HG02973 (cell line): ENCODE measurements around the gene CDYL.
"Not testable (repeated sequence)": the region's sequence is repeated elsewhere in the genome, so short reads cannot be mapped to it uniquely, and the experiment has no call there.

Source experiments
- ATAC-seq: cut with Tn5 transposase; IDR thresholded peaks from one replicate; pipeline ENCODE4 v1.9.1; 2021; ENCODE audit warnings: moderate library complexity; ENCODE audit not compliant: unreplicated experiment

The CDYL gene

DNA sequence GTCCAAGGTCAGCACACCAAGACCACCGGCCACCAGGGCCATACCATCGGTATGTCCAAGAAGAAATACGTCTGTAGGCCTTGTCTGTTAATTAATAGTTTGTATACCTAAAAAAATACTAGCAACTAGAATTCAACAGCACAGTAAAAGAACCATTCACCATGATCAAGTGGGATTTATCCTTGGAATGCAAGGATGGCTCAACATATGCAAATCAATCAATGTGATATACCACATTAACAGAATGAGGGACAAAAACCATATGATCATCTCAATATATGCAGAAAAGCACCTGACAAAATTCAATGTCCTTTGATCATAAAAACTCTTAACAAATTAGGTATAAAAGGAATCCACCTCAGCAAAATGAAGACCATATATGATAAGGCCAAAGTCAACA lies 203.2 kb downstream of the CDYL start:
- no peak for ATAC-seq

DNA sequence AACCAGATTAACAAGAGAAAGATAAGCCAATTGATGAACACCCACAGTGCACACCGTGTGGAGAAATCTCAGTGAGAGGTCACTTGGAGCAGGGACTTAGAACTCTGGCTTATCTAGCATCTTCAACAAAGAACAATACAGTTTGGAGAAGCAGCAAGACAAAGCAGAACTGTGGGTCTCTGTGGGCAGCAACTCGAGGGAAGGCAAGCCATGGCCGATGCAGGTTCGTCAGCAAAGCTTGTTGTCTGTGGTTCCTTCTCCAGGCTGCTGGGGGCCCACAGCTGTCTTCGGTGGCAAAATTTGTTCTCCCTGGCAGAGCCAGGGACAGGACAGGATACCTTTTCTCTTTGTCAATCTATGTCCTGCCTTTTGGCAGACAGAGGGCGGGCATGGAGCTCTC lies 205.6 kb downstream of the CDYL start:
- ATAC-seq: no peak

DNA sequence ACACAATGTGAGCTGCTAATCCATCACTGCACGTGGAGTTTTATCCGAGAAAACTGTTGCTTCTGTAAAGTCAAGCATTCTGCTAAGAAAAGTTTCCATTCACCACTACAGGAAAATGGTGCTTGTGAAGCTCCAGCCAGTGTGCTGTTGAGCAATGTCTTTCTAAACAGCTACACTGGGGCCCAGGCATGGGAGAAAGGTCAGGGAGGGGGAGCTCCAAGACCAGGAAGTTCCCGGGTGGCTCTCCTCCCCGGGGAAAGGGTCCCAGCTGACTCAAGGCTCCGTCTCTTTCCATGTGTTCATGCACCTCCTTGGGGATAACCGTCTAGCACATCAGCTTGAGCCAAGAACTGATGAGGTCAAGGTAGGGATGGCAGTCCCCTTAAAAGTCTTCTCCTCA lies 207.1 kb downstream of the CDYL start:
- ATAC-seq: no peak

DNA sequence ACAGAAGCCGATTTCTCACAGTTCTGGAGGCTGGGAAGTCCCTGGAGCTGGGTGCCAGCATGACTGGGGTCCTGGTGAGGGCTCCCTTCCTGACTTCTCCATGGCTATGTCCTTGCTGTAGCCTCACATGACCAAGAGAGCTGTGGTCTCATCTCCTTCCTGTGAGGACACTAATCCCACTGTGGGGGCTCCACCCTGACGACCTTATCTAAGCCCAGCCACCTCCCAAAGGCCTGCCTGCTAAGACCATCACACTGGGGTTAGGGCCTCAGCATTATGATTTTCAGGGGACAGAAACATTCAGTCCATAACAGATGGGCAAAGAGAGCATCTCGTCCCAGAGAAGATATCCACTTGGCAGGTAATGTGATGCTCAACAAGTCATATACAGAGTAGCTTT lies 210.8 kb downstream of the CDYL start:
- no peak for ATAC-seq

DNA sequence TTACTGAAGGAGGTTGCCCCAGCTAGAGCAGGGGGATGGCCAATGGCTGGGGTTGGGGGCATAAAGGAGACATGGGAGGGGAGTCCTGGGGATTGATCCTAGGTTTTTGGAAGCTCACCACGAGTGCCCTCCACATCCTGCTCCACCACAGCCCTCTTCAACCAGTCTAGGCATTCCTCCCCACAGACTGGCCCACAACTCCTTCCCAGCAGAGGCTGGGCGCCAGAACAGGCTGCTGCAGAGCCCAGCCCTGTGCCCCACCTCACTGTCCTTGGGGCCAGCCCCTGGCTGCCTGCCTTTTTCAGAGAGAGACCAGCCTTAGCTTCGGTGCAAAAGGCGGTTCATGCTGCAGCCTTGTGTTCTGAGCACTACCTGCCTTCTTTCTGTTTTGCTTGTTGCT lies 211.2 kb downstream of the CDYL start:
- ATAC-seq: no peak

DNA sequence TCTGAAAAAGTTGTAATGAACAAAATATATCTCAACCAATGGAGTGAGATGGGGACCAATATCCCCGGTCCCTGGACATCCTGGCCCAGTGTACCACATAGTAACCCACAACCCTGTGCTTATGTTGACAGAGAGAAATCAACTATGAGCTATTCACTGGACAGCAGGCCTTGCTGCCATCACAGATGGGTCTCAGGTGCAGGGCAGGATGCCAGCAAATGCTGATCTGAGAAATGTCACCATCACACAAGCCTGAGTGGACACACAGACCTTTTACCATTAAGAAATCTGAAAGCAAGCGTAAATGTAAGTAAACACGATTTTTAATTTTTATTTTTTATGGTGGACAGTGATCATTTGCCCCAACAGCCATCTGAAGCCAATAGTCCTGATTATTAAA lies 218.5 kb downstream of the CDYL start:
- no peak for ATAC-seq

DNA sequence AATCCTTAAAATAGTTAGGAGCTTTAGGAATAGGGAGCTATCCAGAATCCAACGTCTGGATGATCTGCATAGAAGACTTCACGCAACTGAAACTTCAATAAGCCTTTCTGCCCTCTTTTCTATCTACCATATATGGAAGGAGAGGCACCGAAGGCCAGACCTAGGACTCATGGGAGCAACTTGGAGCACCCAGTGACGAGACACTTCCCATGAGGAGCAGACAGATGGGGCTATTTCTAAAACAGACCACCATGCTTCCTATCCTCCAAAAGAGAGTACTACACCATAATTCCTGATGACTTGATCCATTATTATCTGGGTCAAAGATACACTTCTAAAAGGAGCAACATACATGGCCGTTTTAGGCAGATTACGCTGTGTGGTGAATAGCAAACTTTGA lies 221.7 kb downstream of the CDYL start:
- ATAC-seq: no peak

DNA sequence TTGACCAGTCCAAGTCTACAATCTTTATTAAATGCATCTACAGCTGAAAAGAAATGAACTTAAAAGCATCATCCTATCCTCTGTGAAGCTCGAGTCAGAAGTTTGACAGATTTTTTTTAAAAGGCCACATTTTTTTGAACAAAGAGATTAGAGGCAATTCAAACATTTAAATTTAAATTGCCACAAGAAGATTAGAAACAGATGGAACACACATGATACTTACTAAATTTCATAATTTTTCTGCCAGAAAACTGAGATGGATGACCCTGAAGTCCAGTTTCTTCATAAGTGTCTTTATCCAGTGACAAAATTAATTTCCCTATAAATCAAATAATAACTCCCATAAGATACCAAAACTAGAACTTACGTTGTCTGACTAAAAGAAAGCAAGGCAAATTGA lies 223.4 kb downstream of the CDYL start:
- ATAC-seq: no peak

DNA sequence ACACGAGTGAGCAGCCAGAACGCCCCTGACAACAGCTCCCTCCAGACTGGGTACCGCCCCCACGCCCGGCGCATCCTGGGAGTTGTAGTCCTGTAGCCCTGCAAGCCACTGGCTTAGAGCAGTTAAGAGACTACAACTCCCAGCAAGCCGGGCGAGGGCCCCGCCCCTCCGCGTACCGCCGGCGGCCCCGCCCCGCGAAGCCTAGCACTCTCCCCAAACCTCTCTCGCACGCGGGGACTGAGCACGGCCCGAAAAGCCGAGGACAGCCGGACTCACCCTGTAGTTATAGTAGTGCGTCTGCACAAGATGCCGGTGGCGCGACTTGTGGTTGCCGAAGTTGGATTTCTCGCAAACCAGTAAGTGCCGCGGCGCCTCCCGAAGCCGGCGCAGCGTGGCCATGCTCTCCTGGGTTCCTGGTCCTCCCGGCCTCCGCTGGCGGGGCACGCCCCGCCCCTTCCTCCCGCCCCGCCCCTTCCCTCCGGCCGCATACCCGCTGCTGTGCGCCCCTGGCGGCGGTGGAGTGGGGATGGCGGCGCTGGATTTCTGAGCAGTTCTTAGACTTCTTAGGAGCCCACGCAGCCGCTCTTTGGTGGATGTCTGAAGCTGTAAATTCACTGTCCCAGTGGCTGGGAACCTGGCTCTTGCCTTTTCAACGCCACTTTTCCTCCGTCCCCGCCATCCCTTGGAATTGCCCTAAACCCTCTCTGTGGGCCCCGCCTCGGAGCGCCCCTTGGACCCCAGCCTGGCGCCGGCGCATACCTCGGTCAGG lies 227.6 kb downstream of the CDYL start, which contains the start of gene RPP40:
Gene RPP40 (minus strand): TSS at position 434 of the 769 bp plus-strand sequence. CDS start 35 bp downstream, at position 399.
- ATAC-seq: peak; percentile 96

DNA sequence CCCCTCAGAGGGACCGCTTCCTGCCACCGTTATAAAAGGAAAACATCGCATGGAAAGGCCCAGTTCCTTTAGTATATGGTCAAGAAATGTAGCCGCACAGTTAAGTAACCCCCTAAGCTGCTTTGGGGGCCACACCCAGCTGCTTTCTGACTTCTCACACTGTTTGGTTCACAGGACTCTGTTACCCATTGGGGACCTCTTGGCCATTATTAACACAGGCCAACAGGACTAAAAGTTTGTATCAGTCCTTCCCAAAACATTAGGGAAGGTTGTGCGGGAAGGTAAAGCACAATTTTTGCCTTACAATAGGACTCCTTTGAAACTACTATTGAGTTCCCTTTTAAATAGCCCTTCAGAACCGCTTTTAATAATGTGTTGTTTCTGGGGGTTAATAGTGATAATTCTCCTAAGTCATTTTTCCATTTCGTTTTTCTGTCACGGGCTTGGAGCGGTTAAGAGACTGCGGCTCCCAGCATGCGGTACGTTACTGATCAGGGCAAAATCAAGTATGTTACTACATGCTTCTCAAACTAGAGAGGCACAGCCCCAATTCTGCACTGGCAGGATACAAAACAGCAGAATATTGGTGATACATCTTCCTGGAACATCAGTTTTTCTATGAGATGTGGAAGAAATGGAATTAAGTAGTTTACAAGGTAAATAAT lies 228.3 kb downstream of the CDYL start:
- no peak for ATAC-seq

DNA sequence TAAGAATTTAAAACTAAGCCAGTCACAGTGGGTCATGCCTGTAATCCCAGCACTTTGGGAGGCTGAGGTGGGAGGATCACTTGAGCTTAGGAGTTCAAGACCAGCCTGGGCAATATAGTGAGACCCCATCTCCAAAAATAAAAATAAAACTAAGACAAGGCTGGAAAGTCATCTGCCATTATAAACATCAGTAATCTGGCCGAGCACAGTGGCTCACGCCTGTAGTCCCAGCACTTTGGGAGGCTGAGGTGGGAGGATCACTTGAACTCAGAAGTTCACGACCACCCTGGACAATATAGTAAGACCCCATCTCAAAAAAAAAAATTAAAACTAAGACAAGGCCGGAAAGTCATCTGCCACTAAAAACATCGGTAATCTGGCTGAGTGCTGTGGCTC lies 228.8 kb downstream of the CDYL start:
- not testable (repeated sequence) for ATAC-seq
